BE2C (cell line): ENCODE results near the gene TTLL7.

Source experiments
- DNase-seq: peaks from one replicate; pipeline ENCODE4 v3.0.0-alpha.2; 2020
- H3K27me3 ChIP-seq: fragments of 250-450 bp; sonication (Bioruptor Pico); 2 replicates; pipeline ENCODE4 v1.5.1; 2020; ENCODE audit warnings: mild to moderate bottlenecking
- H3K36me3 ChIP-seq: fragments of 250-450 bp; sonication (Bioruptor Pico); 2 replicates; pipeline ENCODE4 v1.5.1; 2020; ENCODE audit warnings: mild to moderate bottlenecking
- H3K4me1 ChIP-seq: fragments of 250-450 bp; sonication (Bioruptor Pico); 2 replicates; pipeline ENCODE4 v1.5.1; 2020
- H3K4me3 ChIP-seq: 2 replicates; pipeline ENCODE4 v1.5.1; 2011; ENCODE audit warnings: low read depth, low read length
- H3K9me3 ChIP-seq: fragments of 250-450 bp; sonication (Bioruptor Pico); 2 replicates; pipeline ENCODE4 v1.5.1; 2020
- CTCF ChIP-seq: IDR thresholded peaks from 2 replicates; pipeline ENCODE4 v1.5.1; 2012; ENCODE audit warnings: mild to moderate bottlenecking, low read depth, low read length

Gene TTLL7

GRCh38 chr1:83828456-83828855 lies 170.5 kb downstream of the TTLL7 start:
- no peak for TF ChIP-seq CTCF
- H3K36me3 ChIP-seq = no peaks in the 10 kb centered on the region
- H3K4me1 ChIP-seq = no peaks in the 10 kb centered on the region
- H3K9me3 ChIP-seq = no peaks in the 10 kb centered on the region
- no peak for DNase-seq
- no peak overlapping the region for H3K4me3 ChIP-seq
- H3K27me3 ChIP-seq = no peaks in the 10 kb centered on the region

DNA sequence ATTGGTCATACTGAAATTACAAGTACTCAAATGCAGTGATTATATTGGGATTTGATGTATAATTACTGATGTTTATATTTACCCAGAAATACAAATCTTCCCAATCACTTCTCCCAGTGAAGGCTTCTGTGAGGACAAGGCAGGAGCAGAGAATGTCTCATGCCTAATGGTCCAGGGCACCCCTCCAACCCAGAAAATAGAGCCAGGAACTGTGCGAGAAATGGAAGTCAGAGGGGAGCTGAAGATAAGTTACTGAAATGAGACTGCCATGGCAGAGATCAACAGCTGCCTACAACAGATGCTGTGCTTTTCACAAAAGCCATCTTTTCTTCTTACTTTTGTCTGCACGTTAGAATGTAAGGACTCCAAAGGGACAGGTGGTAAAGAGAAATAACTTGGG lies 171.2 kb downstream of the TTLL7 start:
- no peak for TF ChIP-seq CTCF
- H3K4me3 ChIP-seq = no peak overlapping the region
- H3K27me3 ChIP-seq = no peaks in the 10 kb centered on the region
- no peaks in the 10 kb centered on the region for H3K9me3 ChIP-seq
- DNase-seq = no peak
- H3K4me1 ChIP-seq = no peaks in the 10 kb centered on the region
- H3K36me3 ChIP-seq = no peaks in the 10 kb centered on the region

DNA sequence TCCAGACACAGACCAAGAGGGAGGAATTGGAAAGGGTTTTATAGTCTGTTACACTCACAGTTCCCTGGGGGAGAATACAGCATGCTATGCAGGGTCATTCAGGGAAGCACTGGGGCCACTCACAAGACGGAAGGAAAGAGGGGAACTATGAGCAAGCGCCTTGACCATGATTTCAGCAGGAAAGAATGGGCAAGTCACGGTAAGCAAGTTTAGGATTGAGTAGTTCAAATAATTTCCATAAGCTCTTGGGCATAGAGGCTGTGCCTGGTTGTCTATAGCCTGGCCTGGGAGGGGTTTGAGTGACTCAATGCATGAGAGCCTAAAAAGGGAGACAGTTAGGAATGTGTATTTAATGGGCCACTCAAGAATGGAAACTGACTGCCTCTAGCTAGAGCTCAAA lies 176.7 kb downstream of the TTLL7 start:
- no peak for TF ChIP-seq CTCF

GRCh38 chr1:83819436-83819835 lies 179.5 kb downstream of the TTLL7 start:
- H3K27me3 ChIP-seq = no peaks in the 10 kb centered on the region
- TF ChIP-seq CTCF = no peak
- no peak for DNase-seq
- H3K36me3 ChIP-seq = no peaks in the 10 kb centered on the region
- H3K4me1 ChIP-seq = no peaks in the 10 kb centered on the region
- H3K9me3 ChIP-seq = no peaks in the 10 kb centered on the region
- H3K4me3 ChIP-seq = no peak overlapping the region

More for the DNA sequence above, 176.7 kb downstream of the TTLL7 start:
- Histone ChIP-seq H3K4me1 (no peaks in the 10 kb centered on the region), H3K27me3 (no peaks in the 10 kb centered on the region), H3K4me3 (no peak overlapping the region), H3K36me3 (no peaks in the 10 kb centered on the region), H3K9me3 (no peaks in the 10 kb centered on the region)
- no peak for DNase-seq

- H3K27me3 ChIP-seq = no peaks in the 10 kb centered on the region
- H3K36me3 ChIP-seq = no peaks in the 10 kb centered on the region
- no peak for TF ChIP-seq CTCF
- DNase-seq = no peak
- no peak overlapping the region for H3K4me3 ChIP-seq
- H3K9me3 ChIP-seq = no peaks in the 10 kb centered on the region
- peaks cover 2% of the 10 kb centered on the region for H3K4me1 ChIP-seq
Observed at GRCh38 chr1:83818916-83819315, 180.0 kb downstream of the TTLL7 start.

- Histone ChIP-seq H3K36me3 (no peaks in the 10 kb centered on the region), H3K9me3 (no peaks in the 10 kb centered on the region), H3K4me3 (no peak overlapping the region), H3K4me1 (peaks cover 13% of the 10 kb centered on the region), H3K27me3 (no peaks in the 10 kb centered on the region)
- no peak for DNase-seq
- no peak for TF ChIP-seq CTCF
Observed at GRCh38 chr1:83816836-83817235, 182.1 kb downstream of the TTLL7 start.
